ENCODE data around the gene POU5F1.
A peak's percentile ranks its signal among the peaks of the same experiment; 100 is the strongest.
"Not testable (repeated sequence)": the region's sequence is repeated elsewhere in the genome, so short reads cannot be mapped to it uniquely, and the experiment has no call there.

Gene POU5F1

DNA sequence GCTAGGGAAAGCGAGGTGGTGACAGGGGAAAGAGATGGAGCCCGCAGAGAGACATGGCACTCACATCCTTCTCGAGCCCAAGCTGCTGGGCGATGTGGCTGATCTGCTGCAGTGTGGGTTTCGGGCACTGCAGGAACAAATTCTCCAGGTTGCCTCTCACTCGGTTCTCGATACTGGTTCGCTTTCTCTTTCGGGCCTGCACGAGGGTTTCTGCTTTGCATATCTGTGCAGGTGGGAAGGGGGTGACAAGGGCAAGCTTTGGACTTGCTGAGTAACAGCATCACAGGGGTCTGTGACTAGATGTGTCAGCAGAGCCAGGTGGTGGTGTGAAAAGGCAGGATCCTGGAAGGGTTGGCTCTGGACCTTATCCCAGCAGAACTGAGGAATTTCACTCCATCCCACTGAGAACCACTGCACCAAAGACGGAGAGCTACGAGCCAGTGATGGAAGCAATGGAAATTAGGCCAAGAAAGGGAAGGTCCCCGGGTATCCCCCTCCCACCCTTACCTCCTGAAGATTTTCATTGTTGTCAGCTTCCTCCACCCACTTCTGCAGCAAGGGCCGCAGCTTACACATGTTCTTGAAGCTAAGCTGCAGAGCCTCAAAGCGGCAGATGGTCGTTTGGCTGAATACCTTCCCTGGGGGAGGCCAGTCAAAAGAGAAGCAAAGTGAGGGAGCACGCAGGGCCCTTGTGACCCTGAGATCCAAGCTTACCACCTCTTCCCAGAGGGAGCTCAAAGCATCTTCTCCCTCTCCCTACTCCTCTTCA lies 5.2 kb downstream of the POU5F1 start:
- DNase-seq (ENCODE audit: low read depth): not testable (repeated sequence)

DNA sequence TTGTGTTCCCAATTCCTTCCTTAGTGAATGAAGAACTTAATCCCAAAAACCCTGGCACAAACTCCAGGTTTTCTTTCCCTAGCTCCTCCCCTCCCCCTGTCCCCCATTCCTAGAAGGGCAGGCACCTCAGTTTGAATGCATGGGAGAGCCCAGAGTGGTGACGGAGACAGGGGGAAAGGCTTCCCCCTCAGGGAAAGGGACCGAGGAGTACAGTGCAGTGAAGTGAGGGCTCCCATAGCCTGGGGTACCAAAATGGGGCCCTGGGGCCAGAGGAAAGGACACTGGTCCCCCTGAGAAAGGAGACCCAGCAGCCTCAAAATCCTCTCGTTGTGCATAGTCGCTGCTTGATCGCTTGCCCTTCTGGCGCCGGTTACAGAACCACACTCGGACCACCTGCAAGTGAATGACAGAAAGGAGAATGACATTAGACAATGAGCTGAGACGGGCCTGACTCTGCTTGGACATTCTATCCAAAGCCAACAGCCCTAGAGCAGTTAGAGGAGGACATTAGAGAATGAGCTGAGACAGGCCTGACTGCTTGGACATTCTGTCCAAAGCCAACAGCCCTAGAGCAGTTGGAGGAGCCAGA lies 5.9 kb downstream of the POU5F1 start:
- not testable (repeated sequence) for DNase-seq (ENCODE audit: low read depth)

DNA sequence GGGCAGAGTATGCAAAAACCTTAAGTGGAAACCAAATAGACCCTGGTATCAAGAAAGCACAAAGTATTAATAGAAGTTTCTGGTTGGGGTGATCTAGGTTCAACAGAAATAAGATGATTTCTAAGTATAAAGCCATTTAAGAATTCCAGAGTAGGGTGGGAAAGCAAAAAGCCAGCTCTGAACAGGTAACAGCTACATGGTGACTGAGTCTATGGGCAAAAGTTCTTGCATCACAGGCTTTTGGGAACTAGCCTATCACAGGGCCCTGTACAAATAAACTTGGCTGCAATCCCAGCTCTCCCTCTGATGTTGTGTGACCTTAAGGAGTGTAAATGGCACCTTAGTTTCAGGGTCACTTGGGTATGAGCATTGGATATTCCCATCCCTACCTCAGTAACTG lies 6.6 kb downstream of the POU5F1 start:
- DNase-seq (ENCODE audit: low read depth): no peak

DNA sequence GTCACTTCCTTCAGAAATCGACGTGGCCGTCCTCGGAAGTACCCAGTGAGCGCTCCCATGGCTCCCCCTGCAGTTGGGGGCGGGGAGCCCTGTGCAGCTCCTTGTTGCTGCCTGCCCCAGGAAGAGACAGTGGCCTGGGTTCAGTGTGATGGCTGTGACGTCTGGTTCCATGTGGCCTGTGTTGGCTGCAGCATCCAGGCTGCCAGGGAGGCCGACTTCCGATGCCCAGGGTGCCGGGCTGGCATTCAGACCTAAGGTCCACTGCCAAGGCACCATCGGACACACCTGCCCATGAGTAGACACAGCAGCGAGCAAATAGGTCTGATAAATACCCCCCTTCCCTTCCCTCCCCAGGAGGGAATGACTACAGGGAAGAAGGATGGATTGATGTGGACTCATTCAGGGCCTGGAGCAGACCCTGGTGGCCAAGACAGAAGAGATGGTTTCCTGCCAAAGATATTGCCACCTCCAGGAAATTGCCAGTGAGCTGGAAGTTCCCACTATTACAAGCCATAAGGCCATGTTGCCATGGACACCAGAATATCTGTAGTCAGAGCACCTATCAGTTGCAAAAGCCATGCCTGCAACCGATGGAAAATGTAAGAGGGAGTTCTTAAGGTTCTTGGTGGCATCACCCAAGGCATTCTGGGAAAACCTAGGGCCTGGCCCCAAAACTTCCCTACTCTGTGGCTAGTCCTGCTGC lies 7.9 kb downstream of the POU5F1 start:
- no peak for DNase-seq (ENCODE audit: low read depth)

DNA sequence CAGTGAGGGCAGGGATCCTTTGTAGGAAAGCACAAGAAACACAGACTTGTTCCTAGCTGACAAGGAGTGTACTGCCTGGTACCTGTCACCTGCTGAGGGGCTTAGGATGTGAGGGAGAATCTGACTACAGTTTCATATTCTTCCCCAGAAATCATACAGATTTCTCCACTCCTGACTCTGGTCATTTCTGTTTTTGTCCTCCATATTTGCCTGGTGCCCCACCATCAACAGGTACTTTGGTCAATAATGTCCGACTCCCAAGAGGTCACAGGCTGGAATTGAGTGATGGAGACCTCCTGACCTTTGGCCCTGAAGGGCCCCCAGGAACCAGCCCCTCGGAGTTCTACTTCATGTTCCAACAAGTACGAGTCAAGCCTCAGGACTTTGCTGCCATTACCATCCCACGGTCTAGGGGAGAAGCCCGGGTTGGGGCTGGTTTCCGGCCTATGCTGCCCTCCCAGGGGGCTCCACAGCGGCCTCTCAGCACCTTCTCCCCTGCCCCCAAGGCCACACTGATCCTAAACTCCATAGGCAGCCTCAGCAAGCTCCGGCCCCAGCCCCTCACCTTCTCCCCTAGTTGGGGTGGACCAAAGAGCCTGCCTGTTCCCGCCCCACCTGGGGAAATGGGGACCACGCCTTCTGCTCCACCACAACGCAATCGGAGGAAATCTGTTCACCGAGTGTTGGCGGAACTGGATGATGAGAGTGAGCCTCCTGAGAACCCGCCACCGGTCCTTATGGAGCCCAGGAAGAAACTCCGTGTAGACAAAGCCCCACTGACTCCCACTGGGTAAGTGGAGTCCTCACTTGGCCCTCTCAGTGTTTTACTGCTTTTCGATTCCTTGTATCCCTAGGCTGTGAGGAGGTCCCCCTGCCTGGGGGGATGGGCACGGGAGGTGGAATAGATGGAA lies 9.0 kb downstream of the POU5F1 start:
- no peak for DNase-seq (ENCODE audit: low read depth)

DNA sequence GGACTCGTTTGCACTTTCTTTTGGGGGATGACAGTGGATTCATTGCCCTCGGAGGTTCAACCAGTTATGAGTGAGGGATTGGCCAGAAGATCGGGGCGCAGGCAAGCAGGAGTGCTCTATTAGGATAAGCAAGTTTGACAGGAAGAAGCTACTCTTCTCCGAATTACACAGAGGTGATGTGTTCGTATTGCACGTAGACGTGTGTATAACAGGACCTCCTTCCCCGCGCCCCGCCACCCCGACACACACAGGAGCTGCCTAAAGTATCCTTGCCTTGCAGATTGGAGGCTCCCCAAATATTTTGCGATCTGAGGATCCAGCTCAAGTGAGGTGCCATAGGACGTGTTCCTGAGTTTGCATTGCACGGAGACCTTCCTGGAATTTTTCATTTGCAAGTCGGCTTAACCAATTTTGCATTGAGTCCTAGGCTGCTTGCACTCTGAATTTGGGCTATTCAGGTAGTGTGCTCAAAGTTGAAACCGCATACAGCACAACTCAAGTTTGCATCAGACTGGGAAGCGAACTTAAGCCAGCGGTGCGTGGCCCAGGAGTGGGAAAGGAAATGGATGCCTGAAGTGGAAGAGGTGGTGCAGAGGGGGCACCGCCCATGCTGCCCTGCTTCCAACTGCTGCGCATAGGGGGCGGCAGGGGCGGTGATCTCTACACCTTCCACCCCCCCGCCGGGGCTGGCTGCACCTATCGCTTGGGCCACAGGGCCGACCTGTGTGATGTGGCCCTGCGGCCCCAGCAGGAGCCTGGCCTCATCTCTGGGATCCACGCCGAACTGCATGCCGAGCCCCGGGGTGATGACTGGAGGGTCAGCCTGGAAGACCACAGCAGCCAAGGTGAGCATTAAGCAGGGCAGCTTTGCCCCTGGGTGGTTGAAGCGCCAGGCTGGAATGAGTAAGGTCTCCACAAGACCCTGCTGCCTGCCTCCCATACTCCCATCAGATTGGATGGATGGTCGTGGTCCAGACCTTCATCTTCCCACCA lies 11.3 kb downstream of the POU5F1 start:
- peak; percentile 6 for DNase-seq (ENCODE audit: low read depth)

DNA sequence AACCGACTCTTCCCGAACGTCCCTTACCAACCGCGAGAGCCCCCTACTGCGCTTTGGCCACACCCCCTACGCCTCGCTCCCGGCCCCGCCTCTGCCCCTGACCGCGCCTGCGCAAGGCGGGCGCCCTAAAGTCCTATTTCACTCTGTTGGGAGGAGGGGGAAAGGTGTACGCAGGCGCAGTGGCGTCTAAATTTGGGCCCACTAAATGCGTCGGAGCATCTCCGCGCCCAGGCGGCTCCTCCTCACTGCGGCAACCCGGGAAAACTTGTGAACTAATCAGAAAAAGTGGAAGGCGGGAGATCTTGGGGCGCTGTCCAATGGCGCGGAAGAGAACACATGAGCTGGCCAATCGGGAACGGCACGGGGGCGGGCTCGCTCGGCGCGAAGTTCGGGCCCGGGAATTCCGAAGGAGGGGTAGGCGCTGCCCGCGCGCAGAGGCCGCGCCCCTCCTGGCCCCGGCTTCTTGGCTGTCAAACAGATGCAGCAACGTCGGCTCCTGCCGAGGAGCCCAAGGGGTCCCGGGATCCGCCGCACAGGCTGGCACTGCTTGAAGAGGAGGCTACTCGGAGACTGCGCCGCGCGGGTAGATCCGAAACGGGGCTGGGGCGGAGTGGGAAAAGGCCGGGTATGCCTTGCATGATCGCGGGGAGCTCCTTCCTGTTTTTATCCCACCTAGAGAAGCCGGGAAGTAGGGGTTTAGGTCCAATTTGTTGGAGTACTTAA lies 12.2 kb downstream of the POU5F1 start, which contains the start of gene TCF19:
Gene TCF19 (plus strand): TSS at position 450 of the 723 bp plus-strand sequence. CDS start 881 bp downstream, outside the sequence.
- peak; percentile 99 for DNase-seq (ENCODE audit: low read depth)

DNA sequence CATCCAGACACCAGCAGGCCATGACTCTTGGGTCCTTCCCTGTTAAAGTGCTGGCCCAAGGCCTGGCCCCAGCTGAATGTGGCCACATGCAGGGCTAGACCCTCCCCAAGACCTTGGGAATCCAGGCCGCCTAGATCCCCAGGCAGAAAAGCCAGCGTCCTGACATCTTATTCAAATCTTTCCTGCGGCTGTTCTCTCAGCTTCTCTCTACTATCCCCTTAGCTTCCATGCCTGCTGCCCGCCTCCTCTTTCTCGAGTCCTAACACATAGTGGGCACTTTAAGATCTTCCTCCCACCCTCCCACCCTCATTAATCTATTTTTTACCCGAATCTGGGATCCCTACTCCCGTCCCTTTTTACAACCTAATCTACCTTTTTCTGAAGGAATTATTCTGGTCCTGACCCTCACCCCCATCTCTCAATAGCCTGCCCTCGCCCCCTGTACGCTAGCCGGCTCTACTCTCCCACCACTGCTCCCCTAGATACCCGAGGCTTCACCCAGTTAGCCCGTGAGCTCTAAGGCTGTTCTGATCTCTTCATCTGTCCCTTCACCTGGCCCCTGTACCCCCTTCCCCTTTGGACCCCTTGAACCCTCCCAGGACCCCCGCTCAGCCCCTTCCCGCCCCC lies 12.9 kb downstream of the POU5F1 start, which contains the start of gene CCHCR1:
Gene CCHCR1 (minus strand): TSS at position 290 of the 627 bp plus-strand sequence. CDS start 202 bp downstream, at position 88.
- no peak for DNase-seq (ENCODE audit: low read depth)

DNA sequence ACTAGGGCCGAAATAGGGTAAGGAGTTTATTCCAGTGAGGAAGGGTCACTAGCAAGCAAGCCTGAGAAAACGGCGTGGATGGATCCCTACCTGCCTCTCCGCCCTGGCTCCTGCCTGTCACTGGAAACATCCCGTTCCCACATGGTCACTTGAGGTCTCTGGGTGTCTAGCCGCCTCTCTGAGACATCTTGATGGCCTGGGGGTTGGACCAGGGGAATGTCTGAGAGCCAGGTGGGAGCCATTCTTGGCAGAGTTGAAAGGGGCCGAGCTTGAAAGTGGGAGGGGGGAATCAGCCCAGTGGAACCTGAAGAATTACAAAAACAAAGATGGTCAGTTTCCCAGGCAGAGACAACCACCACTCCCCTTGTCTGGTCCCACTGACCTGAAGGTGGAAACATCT lies 13.8 kb downstream of the POU5F1 start:
- DNase-seq (ENCODE audit: low read depth): no peak

DNA sequence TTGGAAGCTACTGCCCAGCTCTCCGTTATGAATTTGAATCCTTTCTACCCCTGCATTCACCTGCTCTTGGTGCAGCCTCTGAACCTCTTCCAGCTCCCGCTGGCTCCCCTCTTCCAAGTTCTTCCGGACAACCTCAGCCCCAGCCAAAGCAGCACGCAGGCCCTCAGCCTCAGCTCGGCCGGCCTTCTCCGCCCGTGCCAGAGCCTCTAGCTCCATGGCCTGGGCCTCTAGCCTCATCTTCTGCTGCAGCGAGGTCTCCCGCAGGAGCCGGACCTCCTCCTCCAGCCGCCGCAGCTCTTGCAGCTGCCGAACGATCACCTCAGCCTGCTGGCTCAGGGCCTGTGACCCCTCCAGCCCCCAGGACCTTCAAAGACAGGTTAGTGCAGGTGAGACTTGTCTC lies 16.0 kb downstream of the POU5F1 start:
- no peak for DNase-seq (ENCODE audit: low read depth)

DNA sequence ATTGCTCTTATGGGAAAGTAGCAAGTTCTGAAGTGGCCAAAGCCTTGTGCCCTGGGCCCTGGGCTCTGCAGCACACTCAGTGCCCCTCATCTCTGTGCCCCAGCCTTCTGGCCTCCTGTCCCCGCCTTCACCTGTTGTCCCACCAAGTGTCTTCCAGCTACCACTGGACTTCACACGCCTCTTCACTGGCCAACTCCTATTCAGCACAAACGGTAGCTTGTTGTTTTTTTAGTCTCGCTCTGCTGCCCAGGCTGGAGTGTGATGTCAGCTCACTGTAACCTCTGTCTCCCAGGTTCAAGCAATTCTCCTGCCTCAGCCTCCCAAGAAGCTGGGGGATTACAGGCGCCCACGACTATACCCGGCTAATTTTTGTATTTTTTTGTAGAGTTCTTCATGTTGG lies 17.7 kb downstream of the POU5F1 start:
- DNase-seq (ENCODE audit: low read depth): no peak

DNA sequence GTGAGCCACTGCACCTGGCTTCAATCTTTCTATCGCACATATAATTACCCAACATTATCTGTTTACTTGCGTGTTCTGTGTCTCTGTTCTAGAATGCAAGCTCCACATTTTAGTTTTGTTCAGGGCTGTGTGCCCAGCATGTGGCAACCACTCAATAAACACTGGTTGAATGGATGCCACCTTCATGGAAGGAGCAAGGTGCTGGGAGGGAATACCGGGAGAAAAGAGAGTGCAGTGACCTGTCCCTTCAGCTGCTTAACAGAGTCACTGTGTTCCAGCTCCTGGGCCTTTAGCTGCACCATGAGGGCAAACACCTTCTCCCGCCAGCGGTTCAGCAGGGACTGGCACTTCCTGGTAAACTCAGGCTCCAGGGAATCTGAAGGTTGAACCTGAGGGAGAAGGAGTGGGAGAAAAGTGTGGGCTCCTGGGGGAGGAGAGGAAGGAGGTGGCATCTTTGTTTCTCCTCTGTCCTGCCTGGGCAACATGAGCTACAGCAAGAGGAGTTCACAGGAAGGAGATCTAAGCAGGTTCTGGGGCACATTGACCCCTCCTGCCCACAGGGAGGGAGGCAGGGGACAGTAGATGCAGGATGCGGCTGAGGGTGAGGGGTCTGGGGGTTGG lies 20.5 kb downstream of the POU5F1 start:
- DNase-seq (ENCODE audit: low read depth): no peak

DNA sequence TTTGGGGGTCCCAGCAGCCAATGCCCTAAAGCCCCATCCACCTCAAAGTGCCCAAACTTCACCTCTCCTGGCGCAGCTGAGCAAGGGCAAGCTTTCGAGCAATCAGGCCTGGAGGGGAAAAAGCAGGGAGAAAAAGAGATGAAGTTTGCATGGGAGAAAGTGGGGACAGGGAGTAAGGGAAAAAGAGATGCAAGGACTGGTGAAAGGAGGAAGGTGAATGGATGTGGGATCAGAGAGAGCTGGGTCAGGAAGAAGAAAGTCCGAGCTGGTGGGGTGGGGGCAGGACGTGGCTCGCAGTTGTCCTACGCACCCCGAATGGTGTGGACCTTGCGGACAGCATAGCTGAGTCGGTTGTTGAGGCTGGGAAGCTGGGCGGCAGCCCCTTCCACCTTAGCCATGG lies 25.1 kb downstream of the POU5F1 start:
- no peak for DNase-seq (ENCODE audit: low read depth)

DNA sequence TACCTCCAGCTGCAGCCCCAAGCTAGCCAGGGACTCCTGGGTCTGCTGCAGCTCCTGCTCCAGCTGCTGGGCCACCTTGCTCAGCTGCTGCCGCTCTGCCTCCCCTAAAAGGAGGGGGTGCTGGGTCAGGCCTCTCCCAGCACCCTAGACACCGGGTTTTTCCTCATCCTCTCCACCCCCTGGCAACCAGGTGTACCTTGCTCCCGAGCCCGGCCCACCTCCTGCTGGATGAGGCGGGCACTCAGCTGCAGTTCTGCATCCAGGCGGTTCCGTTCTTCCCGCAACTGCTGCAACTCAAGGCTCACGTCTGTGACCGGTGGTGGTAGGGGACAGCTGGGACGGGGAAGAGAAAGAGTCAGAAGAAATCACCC lies 25.5 kb downstream of the POU5F1 start:
- DNase-seq (ENCODE audit: low read depth): no peak

DNA sequence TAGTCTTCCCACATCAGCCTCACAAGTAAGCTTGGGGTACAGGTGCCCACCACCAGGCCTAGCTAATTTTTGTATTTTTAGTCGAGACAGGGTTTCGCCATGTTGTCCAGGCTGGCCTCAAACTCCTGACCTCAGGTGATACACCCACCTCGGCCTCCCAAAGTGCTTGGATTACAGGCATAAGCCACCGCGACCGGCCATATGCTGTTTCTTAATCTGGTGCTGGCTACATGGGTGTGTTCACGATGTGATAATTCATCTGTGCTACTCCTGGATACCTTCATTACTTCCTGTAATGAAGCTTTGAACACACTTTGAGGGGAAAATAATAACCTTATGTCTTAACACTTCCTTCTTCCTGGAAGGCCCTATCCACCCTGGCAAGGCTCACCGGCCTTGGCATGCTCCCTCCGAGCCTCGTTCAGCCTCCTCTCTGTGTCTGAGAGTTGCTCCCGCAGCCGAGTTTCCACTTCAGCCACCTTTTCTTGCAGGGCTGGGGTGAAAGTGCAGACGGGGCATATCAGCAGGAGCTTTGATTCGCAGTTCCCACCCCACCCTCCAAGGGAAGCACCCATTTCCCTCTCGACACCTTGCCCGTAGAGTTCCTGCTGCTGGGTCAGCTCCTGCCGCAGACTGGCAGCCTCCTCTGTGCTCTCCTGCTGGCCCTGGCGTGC lies 26.0 kb downstream of the POU5F1 start:
- no peak for DNase-seq (ENCODE audit: low read depth)

DNA sequence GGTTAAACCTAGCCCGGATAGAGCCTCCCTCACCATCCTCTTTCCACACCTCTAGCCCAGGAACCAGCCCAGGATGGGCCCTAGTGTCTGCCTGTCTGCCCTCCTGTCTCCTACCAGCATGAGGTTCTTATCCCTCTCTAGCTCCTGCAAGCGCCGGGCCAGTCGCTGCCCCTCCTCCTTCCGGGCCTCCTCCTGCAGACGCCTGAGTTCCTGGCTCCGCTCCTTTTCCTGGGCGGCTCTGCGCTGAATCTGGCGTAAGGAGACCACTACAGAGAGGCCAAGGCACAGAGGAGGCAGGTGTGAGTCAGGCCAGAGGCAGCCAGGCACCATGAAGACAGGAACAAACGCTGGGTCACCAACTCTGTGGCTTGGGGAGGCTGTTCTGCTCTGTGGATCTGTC lies 27.3 kb downstream of the POU5F1 start:
- DNase-seq (ENCODE audit: low read depth): no peak

DNA sequence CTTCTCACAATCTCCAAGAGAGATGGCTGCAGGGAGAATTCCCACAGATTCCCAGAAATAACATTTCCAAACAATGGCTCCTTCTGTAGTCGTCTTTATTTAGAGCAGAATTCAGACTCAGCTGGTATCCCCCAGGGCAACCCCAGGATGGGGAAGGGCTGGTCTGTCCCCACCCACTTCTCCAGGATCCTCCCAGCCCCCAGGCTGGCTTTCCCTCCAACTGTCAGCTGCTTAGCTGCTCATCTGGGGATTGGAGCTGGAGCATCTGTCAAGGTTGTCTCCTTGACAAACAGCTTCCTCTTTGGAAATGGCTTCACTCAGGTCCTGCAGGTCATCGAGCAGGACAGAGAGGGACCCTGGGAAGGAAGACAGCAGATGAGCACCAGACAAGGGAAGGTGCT lies 28.1 kb downstream of the POU5F1 start:
- no peak for DNase-seq (ENCODE audit: low read depth)

DNA sequence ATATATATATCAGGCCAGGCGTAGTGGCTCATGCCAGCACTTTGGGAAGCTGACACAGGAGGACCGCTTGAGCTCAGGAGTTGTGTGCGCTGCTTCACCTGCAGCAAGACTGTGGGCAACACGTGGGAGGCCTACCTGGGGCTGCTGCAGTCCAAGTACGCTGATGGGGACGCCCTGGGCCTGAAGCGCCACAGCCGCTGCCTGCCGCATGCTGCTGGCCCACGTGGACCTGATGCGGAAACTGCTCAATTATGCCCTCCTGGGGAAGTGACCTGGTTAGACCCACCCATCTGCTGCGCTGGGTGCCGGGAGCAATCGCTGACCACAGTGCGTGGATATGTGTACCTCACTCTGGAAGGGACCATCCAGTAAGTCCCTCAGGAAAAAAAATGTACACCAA lies 29.8 kb downstream of the POU5F1 start:
- DNase-seq (ENCODE audit: low read depth): no peak

DNA sequence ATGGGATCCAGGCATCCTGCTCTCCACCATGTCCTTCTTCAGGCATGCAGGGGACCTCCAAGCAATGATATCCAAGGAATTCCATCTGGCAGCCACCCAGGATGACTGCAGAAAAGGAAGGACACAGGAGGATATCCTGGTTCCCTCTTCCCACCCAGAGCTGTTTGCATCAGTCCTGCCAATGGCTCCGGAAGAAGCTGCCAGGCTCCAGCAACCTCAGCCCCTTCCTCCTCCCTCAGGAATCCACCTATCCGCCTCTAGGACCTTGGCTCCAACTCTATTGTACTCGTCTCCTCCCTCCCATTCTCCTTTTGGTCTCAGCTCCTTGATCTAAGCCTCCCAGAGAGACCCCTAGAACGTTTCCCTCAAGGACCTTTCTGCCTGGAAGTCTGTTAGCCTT lies 30.9 kb downstream of the POU5F1 start:
- no peak for DNase-seq (ENCODE audit: low read depth)
